Activated CD8-positive, alpha-beta memory T cell treated with anti-CD3 and anti-CD28 coated beads for 36 hours (primary cell): ENCODE results near the gene NTN4. TPM values are rescaled to one million over a fixed set of nuclear protein-coding genes. Genes with fewer than 3 reads are reported as not detected.

ENCODE experiments used
- CTCF ChIA-PET: fragments of 350-600 bp; sonication (Branson Sonifier 250); formaldehyde crosslinking; loops from one replicate; lab custom pipeline; 2021; ENCODE audit warnings: antibody characterized with exemption; lab: Charles Lee
- POLR2A ChIA-PET: fragments of 350-600 bp; sonication (Branson Sonifier 250); formaldehyde crosslinking; loops from one replicate; lab custom pipeline; 2021; ENCODE audit warnings: antibody characterized with exemption; lab: Charles Lee
- total RNA-seq, 2 experiments: library from RNA; stranded (reverse); gene quantifications; one replicate each; pipeline ENCODE4 v1.2.3, GENCODE V29; 2021

Gene NTN4
- total RNA-seq, 2 experiments from 2014 or later, result not detected

DNA sequence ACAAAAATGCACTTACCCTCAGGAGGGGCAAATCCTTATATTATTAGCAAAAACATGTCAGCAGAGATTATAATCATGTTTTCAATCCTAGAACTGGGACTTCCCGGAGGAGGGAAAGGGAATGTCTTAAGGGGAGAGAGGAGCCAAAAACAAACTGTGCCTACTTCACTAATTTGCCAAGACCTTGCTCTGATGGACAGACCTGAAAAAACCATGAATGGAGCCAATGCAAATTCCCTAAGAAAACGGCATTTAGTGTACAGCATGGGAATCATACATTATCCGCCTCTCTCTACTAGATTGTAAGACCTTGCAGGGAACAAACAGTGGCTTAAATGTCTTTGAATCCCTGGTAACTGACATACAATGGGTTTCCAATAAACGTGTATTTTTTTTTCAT, 70.4 kb downstream of the NTN4 start:
- POLR2A ChIA-PET, result no interaction called here

DNA sequence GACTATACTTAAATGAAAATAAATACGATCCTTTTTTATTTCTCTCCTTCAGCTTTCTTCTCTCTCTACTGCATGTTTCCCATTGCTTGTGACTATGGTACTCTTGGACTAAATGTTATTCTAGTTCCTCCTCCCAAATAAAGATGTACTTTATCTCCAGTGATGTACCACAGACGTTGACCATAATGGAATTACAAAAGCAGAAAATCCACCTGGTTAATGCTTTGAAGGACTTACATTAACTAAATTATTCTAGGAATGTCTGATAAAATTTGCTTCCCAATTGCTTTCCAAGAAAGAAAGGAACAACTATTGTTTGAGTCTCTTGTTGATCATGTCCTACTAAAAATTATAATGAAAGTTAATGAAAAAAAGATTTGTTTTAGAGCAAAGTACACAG, 71.8 kb downstream of the NTN4 start:
- ChIA-PET CTCF (no interaction called here), POLR2A (no interaction called here)

More for the DNA sequence above, 70.4 kb downstream of the NTN4 start:
- CTCF ChIA-PET, result no interaction called here

DNA sequence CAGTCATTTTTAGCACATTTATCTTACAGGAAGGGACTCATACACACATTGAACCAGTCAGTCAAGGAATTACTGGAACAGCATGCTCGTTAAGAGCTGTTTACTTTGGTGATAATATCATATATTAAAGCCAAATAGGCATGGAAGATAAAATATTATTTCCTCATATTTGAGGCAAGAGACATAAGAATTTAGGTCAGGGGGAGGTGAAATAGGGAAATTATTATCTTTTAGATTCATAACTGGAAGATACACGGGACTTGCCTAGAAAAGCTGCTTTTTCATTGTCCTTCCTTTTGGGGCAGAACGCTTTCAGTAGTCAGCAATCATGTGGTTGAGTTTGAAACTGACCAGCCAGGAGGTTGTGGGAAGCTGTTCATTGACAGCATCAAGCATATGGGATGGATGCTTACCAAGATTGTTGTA, 72.5 kb downstream of the NTN4 start:
- ChIA-PET POLR2A (no interaction called here), CTCF (no interaction called here)

DNA sequence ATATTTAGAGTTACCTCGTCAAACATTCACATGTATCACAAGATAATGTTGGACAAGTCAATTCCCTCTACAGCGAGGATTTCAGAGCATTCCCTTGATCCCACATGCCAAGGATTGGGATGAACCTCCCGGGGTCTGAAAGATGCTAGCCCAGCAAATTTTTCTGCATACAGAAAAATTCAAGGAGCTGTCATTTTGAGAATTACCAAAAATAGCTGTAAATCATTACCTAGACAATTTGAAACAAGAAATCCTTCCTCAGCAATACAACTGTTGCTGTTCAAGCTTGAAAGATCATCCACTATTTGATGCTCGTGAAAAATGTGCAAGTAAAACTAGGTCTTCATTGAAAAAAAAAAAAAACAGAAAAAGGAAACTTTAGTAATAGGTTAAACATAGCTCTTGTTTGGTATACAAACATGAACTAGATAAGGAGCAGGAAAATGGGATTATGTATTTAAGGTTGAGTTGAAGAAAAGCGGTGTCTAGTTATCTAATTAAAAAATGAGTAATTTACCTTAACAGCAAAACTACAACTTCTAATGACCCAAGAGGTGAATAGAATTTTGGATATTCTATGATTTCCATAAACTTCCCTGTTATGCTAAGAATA, 73.1 kb downstream of the NTN4 start:
- CTCF ChIA-PET, result no interaction called here

DNA sequence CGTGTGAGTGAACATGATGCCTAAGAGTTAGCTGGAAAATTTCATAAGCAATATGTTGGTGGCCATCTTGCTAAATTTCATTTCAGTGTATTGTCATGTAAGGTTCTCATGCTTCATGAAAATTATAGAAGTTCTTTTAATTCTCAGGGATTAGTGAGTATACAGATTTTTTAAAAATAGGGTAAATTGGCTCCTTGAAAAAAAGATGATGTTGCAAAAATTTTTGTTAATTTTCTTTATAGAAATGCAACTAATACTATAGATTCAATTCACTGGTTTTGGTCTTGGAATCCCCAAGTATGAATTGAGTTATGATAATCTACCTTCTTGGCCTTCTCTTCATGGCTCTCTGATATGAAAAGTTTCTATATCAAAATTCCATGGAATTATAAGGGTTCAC, 75.4 kb downstream of the NTN4 start:
- ChIA-PET CTCF (no interaction called here), POLR2A (no interaction called here)

More for the DNA sequence above, 73.1 kb downstream of the NTN4 start:
- POLR2A ChIA-PET, result no interaction called here

DNA sequence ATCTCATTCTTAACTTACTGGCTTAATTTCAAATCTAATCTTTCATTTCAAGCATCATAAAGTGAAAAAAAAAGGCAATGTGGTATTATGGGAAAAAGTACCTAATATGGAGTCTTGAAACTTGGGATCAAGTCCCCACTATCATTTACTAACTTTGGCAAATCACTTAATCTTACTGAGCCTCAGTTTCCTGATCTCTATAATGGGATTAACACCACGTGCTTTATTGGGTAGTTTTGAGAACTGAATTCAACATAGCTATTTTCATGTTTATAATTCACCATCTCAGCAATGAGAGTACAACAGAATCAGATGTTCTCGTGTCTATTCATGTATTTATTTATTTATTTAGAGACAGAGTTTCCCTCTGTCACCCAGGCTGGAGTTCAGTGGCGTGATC, 78.3 kb downstream of the NTN4 start:
- POLR2A ChIA-PET, result no interaction called here
- CTCF ChIA-PET, result interaction anchor here (0.6 kb wide), 1 partner anchor 178 kb away, joined by 3 read pairs; no protein-coding TSS in a partner anchor

DNA sequence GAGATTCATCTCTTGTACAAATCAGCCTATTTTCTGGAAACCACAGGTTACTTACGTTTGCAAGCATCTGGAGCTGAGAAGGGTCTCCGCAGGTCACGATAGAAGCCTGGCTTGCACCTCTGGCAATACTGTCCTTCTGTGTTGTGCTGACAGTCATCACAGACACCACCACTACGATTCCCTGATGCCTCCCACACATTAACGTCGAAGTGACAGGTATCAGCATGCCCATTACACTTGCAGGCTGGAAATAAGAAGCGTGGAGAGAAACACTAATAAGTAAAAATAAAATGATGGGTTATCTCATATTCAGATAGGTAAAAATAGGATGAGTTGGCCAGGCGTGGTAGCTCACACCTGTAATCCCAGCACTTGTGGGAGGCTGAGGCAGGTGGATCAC, 80.2 kb downstream of the NTN4 start:
- ChIA-PET CTCF (no interaction called here), POLR2A (interaction anchor here (0.6 kb wide), 1 partner anchor 68 kb away, joined by 3 read pairs; no protein-coding TSS in a partner anchor)

DNA sequence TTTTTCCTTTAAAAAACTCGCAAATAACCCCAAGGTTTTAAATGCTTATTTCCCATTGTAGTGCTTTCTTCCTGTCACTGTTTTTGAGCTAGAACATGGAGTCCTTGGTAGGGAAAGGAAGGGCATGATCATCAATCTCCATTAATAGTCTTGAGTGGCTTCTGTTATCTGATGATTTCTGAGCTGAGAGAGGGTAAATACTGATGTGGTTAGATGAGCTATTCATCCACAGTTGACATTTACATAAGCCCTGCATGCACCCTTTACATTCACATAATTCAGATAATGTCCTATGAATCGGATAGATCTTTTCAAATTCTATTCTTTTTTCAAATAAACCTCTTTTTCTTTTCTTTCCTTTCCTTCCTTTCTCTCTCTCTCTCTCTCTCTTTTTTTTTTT, 81.4 kb downstream of the NTN4 start:
- POLR2A ChIA-PET, result interaction anchor here (0.6 kb wide), 1 partner anchor 90 kb away, joined by 3 read pairs; no protein-coding TSS in a partner anchor
- CTCF ChIA-PET, result no interaction called here

DNA sequence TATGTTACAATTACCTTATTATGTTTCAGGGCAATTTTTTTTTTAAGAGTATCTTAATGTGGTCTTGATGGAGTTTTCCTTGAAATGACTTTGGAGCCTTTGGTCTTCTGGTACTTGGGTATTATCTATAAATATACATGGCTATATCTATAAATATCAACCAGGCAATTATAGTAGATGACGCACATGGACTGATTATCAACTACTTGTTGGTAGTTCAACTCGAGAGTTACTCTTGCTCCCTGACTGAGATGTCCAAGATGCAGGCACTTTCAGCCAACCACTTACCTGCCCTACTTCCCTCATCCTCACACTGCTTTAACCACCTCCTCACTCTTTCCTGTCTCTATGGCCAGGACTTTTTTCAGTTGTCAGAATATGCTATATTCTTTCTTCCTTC, 85.4 kb downstream of the NTN4 start:
- ChIA-PET CTCF (no interaction called here), POLR2A (no interaction called here)

DNA sequence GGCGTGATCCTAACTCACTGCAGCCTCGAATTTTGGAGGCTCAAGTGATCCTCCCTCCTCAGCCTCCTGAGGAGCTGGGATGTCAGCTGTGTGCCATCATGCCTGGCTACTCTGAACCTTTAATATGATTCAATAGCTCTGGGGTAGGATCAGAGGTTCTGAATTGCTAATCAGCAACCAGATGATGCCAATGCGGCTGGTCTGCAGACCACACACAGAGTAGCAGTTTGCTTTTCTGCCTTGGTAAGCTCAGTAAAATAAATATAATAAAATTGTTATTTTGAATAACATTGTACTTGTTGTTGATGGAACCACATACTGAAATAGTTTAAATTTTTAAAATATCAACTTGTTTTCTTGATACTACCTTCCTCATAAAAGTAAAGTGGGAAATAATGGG, 86.6 kb downstream of the NTN4 start:
- ChIA-PET CTCF (no interaction called here), POLR2A (no interaction called here)

DNA sequence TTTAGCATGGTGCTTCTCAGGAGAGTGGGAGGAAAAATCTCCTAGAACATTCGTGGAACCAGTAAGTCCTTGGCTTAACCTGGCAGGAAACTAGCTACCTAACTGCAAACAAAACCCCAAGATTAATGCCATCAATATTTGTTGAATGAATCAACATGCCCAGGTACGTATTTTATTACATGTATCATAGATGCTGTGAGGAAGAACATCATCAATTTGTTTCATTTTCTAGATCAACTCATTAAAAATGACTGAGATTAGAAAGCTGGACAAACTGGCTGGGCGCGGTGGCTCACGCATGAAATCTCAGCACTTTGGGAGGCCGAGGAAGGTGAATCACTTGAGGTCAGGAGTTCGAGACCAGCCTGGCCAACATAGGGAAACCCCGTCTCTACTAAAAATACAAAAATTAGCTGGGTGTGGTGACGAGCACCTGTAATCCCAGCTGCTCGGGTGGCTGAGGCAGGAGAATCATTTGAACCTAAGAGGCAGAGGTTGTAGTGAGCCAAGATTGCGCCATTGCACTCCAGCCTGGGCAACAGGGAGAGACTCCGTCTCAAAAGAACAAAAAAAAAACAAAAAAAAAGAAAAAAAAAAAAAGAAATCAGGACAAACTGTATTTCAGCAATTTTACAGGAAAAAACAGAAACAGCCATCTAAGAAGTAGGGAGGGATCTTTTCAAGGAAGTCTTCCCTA, 88.7 kb downstream of the NTN4 start:
- ChIA-PET CTCF (no interaction called here), POLR2A (no interaction called here)

DNA sequence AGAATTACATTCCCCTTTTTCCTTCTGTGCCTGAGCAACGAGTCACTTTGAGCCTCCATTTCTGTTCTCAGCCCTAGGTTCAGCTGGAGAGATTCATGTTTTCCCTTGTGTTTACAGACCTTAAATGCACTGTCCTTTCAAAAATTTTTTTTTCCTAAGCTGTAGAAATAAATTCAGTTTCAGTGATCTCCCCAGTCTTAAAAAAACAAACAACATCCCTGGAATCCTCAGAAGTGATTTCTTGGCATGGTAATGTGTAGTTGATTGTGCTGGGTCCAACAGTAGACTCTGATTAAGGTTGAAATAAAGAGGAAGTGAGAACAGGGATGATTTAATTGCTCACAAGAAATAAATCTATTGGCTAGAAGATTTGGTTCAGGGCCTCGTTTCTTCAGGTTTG, 89.3 kb downstream of the NTN4 start:
- CTCF ChIA-PET, result no interaction called here
- POLR2A ChIA-PET, result no interaction called here

DNA sequence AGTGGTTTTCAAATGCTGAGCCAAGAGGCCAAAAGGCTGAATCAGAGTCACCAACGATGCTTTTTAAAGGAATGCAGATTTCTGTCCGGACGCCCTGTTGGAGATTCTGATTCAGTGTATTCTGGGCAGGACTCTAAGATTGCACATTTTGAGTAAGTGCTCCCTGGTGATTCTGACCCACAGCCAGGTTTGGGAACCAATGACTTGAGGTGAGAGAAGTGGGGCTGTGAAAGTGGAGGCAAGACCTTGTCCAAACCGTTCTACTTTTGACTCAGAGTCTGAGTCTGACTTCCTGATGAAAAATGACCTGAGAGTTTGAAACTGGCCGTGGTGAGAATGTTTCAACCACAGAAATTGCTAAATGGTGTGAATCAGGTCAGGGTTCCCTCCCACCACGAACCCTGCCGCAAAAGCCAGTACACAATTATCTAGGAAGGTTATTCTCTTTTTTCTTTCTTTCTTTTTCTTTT, 90.2 kb downstream of the NTN4 start:
- CTCF ChIA-PET, result no interaction called here
- POLR2A ChIA-PET, result no interaction called here

DNA sequence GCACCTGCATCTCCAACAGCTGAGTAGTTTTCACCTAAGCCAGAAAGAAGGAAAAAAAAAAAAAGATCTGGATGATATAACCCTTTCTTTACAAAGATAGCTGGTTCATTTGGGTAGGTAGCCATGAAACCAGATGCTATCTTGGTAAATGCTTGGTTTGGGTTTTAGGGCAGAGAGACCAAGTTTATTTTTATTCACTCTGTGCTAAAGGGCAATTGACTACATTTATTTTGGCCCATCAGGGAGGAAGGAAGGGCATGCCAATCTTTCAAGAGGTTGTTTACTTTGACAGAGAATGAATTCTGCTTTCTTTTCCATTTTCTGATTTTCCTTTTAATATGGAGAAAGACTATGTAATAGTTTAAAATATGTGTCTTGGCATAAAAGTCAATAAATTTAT, 91.0 kb downstream of the NTN4 start:
- ChIA-PET POLR2A (interaction anchor here (0.6 kb wide), 1 partner anchor 58 kb away, joined by 3 read pairs; no protein-coding TSS in a partner anchor), CTCF (no interaction called here)

DNA sequence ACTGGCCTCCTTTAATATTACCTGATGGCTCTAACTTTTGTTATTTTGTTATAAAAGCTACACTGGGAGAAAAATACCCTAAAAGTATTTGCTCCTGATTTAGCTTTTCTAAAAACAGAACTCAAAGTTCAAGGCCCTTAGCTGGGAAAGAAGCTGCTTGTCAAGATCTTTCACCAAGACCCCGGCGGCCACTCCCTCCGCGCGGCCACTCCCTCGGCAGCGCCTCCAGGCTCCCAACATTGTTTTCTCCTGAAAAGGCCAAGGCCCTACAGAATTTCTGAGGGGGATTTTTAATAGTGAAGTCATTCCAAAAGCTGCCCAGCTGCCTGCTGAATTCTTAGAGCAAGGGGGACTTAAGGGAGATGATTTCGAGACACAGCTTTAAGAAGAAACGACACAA, 96.4 kb downstream of the NTN4 start:
- ChIA-PET POLR2A (no interaction called here), CTCF (no interaction called here)

DNA sequence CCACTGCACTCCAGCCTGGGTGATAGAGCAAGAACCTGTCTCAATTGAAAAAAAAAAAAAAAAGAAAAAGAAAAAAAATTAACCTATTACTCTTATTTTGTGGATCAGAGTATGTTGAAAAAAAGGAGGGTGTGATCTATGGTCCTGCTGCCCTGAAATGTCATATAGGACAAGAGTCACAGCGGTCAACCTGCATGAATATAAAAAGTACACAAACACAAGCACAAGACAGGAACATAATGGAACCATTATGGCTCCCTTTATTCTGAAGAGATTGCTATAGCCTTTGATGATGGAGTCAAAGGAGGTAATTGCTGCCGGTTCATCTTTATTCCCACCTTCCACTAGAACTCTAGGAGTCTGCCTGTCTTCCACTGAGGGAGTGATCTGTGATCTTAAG, 96.9 kb downstream of the NTN4 start:
- ChIA-PET CTCF (no interaction called here), POLR2A (no interaction called here)

DNA sequence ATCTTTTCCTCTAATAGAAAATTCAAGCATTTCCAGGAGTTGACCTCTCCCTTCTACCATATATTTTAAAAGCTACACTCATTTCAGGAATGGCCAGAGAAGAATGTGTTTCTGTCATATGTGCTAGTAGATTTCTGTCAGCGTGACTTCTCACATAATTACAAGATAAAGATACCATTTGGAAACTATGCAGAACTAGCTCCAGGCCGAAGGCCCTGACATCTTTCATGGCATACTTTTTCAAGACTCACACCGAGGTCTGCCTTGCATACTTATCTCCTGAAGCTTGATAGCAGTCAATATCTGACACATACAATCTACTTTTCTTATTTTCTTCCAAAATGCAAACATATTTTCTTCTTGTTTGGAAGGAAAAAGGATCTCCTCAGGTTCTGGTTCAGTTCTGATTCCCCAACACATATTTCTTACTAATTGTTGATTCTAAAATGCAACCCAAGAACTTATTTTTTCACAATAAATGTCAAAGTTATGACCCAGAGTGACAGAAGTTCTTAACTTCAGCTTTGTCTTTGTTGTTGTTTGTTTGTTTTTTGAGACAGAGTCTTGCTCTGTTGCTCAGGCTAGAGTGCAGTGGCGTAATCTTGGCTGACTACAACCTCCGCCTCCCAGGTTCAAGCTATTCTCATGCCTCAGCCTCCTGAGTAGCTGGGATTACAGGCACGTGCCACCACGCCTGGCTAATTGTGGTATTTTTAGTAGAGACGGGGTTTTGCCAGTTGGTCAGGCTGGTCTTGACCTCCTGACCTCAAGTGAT, 99.5 kb downstream of the NTN4 start:
- CTCF ChIA-PET, result no interaction called here
- POLR2A ChIA-PET, result no interaction called here

DNA sequence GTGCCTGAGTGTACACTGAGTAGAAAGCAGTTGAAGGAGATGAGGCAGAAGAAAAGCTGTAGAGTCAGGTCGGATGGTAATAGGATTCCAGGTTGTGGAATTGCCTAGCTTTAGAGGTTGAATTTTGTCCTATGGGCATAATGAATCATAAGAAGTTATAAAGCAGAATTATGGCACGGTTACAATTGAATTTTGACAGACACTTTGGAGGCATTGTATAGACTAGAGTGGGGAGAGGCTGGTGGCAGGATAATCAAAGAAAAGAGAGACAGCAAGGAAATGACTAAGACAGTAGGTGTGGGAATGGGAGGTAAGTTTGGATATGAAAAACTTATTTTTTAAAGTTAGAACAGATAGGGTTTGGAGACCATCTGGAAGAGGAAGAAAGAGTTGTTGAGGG, 102.6 kb downstream of the NTN4 start:
- POLR2A ChIA-PET, result no interaction called here
- CTCF ChIA-PET, result interaction anchor here (0.5 kb wide), 1 partner anchor 18 kb away, joined by 4 read pairs; no protein-coding TSS in a partner anchor

DNA sequence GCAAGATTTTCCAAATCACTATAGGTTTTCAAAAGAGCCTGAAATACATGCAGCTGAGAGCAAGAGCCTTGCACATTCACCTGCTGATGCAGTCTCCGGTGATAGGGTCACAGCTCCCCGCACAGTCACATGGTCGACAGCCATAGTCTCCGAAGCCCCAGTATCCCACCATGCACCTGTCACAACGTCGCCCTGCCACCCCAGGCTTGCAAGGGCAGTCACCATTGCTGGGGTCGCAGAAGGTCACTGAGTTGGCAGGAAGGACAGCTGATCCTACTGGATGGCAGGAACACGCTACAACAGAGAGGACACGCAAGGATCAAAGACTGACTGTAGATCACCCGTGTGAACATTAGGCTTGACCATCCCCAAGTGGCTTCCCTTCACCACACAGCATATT, 107.1 kb downstream of the NTN4 start:
- ChIA-PET CTCF (no interaction called here), POLR2A (no interaction called here)

DNA sequence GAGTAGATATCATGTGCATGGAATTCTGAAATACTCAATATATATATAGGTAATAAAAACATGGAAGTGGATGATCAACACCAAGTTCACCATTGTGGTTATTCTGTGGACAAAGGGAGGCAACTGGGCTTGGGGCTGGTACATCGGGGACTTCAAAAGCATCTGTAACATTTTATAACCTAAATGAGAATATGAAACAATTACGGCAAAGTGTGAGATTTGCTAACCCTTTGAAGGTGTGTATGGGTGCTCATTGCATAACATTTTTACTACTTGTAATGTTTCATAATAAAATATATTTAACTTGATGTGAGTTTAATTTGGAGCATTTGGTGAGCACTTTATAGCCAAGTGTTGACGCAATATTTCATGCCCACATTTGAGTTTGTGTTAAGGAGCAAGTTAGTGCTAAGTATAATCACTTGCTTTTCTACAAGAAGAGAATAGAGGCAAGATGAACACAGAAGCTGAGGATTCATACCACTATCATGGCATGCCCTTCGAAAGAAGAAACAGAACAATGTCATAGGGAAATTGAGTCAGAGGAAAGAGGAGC, 109.3 kb downstream of the NTN4 start:
- ChIA-PET CTCF (interaction anchor here (0.6 kb wide), 1 partner anchor 71 kb away, joined by 4 read pairs; no protein-coding TSS in a partner anchor), POLR2A (interaction anchor here (0.6 kb wide), 1 partner anchor 130 kb away, joined by 6 read pairs; no protein-coding TSS in a partner anchor)
